NCI-H524 treated with DMSO at 0.1 percent for 48 hours (cell line): ENCODE measurements around the gene ABHD15.

Experiments
- DNase-seq: peaks from one replicate; lab custom pipeline; 2025; lab: John Stamatoyannopoulos, UW

ABHD15 gene

DNA sequence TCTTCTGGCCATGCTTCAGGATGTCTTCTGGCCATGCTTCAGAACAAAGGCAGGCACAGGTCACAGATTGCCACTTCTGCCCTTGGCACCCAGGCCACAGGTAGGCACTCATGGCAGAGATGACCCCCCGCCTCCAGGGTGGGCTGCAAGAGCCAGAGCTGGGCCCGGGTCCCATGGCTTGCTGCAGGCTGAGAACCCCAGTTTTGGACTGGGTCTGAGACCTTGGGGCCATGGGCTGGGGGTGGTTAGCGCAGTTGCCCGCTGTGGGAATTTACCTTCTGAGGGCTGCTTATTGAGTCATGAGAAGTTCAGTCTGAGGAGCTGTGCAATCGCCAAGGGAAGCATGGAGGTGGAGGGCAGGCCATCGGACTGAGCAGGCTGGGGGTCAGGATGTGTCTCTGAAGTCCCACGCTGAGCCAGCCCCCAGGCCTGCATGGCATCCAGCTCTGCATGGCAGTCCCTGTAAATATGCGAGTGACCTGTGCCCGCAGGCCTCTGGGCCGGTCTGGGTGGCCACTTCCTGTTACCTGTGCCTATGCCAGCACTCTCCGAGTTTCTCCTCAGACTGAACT is 27.8 kb upstream of the ABHD15 start:
- DNase-seq: no peak

DNA sequence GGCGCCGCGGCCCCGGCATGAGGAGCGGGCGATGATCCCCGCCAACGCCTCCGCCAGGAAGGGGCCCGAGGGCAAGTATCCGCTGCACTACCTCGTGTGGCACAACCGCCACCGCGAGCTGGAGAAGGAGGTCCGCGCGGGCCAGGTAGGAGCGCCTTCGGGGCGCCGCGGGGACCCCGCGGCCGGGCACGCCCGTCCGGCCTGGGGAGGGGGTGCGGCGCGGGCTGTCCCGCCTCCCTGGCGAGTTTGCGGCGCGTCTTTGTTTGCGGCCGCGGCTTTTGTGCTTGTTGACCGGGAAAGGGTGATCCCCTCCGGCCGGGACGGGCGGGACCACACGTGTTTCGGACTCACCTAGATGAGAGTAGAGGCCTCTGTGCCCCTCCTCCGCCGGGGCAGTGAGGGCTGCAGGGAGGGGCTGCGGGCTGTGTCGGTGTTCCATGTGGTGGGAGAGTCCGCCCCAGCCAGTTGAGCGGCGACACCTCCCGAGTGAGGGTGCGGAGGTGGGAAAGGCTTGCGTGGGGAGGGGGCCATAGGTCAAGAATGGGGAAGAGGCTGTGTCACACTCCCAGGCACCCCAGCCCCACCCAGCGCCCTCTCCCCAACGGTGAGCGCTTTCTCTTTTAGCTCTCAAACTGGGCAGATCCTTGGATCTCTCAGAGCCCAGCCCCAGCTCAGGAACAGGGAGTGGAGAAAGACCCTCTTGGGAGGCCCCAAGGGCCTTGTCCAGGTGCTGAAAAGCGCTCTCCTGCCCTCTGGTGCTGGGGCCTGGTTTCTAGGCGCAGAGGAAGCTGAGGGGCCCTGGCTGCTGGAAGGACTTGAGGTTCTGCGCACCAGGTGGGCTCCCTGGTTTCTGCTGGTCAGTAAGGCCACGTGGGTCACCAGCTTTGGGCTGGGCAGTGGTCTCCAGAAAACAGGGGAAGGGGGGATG is 27.0 kb upstream of the ABHD15 start:
- DNase-seq: no peak

DNA sequence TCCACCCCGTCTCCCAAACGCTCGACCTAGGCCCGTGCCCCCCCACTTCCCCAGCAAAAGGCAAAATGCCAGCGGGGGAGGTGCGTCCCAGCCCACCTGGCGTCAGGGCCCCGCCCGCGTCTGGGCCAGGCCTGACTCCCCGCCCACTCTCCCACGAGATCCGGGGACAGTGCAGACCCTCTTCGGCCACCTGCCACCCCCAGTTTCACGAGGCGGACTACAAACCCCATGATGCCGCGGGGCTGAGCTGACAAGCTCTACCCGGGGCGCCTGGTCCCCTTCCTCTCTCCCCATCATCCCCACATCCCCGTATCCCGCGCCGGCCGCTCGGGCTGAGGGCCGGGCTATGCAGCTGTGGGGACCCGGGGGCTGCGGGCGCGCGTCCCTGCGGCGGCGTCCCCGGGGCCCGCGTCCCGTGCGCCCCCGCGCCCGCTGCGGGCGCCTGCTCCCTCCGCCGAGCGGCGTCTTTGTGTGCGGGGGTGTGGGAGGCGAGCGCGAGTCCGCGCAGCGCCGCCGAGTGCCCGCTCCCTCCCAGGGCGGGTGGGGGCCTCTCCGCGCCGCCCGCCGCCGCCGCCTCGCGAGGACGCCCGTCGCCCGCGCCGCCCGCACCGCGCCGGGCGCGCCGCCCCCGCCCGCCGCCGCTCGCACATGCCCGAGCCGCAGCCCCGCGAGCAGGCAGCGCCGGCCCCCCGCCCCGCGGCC is 26.2 kb upstream of the ABHD15 start, which contains the start of gene ANKRD13B:
ANKRD13B (plus strand) TSS at position 283 of the 702 bp plus-strand sequence. CDS start 490 bp downstream, outside the sequence.
- DNase-seq: peak; percentile 68

DNA sequence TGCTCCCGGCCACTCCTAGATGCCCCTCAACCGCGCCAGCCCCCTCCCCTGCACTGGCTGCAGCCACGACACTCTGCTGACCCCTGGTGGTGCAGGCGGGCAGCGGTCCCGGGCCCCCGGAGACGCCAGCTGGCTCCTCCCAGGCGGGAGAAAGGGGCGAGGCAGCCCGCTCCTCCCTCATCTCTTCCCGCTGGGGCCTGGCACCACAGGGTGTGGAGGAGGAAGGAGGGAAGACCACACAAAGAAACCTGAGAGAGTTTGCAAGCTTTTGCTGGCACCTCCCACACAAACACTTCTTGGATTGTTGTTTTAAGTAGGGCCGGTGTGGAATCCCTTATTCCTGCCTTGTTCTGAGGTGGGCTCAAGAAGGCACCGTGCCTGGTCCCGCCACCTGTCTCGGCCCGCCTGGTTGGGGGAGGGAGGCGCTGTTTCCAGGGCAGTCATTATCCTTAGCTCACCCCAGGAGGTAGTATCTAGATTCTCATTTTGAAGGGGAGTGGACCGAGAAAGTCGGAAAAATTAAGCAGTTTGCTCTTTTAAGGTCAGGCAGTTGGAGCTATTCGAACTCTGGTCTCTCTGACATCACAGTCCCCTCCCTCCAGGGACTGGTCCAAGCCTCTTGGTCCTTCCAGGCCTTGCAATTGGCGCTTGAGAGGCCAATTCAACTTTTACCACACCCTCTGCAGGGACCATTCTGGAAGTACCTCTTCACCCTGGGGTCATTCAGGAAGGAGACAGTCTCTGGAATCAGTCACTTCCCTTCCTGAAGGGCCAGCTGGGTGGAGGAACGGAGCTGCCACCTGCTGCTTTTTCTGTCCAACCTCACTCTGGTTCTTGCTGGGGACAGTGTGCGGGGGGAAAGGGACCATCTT is 25.1 kb upstream of the ABHD15 start:
- peak; percentile 87 for DNase-seq

DNA sequence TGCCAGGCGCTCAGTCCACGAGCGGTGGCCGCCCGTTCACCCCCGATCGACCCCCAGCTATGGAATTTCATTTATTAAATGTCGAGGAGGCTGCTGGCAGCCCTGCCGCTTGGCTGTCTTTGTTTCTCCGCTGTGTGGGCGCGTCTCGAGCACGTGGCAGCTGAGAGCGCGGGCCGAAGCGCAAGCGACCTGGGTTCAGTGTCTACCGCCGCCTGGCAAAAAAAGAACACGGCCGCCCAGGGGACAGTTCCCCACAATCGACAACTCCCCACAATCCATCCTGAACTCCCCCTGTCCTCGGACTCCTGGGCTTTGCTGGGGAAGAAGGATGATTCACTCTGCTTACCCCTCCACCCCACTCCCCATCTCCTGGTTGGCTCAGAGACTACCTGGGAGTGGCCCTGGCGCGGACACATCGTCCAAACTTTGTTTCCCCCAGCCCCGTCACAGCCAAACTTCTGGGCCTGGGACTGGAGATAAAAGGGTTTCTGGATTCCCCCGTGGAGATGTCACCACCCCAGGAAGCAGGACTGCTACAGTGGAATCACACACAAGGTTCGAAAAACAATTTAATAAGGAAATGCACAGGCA is 24.4 kb upstream of the ABHD15 start:
- DNase-seq: no peak

DNA sequence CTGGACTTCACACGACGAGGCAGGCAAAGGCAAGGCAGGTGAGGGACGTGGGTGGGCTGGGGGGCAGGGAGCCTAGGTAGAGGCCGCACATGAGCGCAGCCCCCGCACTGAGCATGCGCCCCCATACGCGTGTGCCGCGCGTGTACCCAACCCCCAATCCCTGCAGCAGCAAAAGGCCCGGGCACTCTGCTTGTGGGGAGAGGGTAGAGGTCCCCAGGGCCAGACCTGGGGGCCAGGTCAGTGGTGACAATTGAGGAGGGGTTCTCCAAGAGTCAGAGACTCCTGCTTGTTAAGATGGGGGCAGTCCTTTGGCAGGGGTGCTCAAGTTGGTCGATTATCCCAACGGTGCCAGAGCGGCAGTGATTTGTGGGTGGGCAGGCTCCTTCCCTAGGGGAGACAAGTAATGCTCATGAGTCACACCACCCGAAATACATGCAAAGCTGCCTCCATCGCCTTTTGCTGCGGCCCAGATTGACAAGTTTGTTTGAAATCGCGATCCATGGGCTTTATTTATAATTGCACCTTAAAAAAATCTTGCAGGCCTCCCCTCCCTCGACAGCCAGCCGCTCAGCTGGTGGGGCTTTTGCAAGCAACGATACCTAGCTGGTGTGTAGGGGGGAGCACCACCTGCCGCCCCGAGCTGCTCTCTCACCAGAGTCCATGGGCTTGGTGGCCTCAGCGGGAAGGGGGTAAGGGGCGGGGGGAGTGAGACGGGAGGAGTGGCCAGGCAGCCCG is 23.7 kb upstream of the ABHD15 start:
- peak; percentile 76 for DNase-seq

DNA sequence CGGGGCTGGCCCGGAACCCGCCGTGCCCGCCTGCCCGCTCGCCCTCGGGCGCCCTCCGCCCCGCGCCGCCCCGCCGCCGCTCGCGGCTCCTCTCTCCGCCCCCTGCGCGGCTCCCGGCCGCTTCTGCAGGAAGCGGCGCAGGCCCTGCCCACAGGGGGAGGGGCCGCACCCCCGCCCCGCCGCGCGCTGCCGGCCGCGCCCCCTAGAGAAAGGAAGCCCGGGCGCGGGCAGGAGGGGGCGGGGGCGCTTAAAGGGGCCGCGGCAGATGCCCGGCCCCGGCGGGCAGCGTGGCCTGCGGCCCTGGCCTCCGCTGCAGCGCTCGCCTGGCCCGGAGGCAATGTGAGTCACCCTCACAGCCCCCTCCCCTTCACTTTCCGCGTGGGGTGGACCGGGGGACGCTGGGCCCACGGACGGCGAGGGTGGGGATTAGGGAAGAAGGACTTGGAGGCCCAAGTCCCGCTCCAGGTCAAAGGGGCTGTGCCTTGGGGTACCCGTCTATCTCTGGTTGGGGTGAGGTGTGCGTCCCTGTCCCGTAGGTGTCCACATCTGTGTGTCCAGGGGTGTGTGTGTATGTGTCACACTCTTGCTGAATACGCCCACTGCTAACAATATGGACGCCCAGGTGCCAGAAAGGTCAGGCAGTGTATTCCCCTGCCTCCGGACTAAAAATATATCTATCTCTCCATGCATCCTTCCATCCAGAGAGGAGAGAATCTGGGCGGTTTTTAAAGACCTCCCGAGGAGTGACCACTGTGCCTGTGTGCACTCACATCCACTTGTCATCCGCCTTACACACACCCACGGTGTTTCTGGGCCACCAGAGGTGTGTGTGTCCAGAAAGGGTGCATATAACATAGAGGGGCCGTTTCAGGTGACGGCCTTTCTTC is 22.9 kb upstream of the ABHD15 start, which contains the start of gene GIT1:
GIT1 (minus strand) TSS at position 125 of the 887 bp plus-strand sequence. CDS start 270 bp downstream, outside the sequence.
- DNase-seq: no peak

DNA sequence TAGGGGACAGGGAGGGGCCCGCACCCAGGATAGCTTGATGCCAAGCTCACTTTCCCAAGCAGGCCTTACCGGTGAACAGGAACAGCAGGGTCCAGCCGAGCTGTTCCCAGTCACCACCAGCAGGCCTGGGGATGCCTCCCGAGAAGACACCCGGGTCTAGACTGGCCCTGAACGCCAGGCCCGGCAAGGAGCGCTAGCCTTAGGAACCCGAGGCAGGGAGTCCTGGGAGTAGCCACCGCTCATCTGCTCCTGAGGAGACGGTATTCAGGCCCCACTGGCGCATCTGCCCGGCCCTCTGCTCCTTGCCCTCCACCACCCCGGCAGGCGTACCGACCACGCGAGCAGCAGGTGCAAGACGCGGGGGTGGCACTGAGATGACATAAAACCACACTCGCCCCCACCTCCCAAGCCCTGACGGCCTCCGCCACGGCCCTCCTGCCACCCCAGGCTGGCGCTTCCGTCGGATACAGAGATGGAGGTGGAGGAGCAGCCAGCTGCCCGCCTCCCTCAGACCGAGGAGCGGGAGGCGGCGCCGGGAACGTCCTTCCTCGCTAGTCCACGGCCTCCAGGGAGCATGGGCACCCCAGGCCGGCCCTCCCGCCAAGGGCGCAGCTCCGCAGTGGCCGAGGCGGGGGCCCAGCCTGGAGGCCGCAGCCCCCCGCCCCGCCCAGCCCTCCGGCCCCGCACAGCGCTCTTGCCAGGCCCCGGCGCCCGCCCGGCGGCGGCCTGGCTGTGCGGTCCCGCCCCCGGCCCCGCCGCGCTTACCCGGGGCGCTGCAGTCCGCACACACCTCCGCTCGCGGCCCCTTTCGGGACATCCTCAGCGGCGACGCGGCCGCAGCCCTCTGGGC is 21.9 kb upstream of the ABHD15 start:
- DNase-seq: no peak

DNA sequence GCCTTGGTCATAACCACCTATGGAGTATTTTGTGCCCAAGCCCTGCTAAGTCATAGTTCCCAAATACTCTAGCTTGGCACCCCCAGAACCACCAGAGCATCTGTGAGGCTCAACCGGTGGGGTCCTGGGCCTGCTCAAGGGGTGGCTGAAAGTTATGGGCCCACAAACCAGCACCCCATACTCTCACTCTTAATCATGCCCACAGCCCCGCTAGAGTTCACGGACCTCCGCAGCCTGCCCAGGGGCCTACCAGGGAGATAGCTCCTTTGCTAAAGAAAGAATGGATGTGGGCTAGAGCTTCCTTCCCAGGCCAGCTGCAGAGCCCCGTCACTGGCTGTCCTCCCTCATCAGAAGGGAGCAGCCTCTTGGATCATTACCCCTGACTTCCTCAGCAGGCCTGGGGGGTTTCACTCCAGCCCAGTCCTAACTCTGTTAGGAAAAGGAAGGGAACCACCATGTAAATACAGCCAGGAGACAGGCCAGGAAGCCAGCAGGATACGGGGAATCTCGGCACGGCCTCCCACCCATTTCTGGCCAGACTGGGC is 21.3 kb upstream of the ABHD15 start:
- DNase-seq: no peak

DNA sequence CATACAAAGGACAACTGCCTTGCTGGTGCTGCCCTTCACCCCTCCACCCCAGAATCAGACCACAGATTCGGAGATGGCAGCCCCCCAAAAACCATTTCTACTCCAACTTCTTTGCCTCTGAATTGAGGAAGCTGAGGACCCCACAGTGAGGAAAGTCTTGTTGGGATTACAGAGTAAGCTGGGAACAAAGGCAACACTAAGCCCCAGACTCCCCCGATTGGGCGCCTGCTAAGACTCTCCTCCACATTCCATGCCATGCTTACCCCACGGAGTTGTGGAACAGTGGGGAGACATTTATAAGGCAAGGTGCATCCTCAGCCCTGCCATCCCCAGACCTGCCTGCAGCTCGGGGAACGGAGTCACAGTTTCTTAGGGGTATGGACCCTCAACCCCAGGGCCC is 20.8 kb upstream of the ABHD15 start:
- no peak for DNase-seq

DNA sequence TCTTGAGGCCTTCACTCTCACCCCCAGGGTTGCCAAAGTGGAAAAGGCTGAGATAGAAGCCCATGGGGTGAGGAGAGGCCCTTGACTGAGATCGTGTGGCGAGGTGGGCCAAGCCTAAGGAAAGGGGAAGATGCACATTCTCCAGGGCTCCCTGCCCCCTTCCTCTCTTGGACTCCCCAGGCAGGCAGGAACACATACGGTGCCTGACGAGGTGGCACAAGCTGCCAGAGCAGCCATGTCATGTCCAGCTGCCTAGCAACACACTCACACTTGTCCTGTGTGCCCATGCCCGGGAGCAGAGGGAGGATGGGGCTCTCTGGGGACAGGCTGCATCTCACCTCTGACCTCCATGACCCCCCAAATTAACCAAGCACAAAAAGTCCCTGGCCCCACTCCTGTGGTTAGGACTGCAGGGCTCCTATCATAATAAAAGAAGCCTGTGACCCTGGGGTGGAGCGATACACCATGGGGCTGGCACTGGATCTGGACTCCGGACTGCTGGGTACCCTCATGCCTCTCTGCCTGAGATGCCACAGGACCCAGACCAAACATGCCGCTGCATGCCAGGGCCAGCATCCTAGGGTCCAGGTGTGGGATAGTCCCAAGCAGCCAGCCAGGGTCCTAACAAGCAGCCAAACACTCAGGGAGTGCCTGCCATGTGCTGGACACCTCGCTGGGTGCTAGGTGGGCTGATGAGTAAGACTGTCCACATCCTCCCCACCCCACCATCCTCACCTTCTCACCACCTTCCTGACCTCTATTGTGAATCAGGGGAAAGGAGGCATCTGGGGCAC is 20.0 kb upstream of the ABHD15 start:
- DNase-seq: no peak

DNA sequence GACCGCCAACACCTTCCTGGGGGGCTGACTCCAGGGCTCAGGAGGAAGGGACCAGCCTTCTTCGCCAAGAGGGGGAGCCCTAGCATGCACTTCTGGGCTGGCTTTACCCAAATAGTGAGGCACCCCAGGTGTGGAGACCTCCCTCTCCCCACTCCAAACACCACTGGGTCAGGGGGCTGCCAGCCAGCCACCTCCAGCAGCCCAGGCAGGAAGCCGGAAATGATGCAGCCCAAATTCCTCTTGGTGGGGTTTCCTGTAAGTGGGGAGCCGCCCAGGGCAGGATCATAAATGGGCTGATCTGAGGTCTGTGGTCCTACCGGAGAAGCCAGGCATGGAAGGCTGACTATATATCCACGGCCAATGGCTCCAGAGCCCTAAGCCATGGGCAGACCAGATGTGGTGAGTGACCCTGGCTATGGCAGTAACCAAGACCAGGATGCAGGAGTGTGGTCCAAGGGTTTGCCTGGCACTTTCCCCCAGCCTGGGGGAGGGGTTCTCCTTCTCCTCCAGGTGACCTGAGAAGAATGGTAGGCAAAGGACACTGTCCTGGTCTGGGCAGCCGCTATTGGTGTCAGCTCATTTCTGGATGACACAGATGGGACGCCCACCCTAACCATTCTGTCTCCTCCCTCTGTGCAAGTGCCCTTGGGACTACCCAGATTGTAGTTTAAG is 18.4 kb upstream of the ABHD15 start:
- no peak for DNase-seq

DNA sequence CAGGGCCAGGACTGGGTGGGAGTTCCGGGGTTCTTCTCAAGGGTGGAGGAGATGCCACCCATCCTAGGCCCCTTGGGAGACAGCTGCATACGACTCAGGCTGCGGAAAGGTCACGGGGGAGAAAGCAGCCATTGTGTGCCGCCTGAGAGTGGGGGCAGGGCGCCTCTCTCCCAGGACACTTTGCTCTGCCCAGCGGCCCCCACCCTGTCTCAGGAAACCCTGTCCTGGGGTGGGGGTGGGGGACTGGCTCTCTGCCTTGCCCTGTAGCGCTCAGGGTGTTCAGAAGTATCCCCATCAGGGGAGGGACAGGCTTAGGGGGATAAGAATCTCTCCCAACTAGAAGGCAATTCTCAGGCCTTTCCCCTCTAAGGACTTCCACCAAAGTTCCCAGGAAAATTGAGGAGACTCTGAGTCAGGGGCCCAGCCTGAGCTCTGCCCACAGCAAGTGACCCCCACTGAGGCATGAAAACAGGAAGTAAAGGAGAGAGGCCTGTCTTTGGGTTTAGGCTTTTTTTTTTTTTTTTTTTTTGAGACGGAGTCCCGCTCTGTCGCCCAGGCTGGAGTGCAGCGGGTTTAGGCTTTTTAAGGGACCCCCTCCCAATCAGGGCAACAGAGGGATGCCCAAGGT is 17.7 kb upstream of the ABHD15 start:
- DNase-seq: no peak

DNA sequence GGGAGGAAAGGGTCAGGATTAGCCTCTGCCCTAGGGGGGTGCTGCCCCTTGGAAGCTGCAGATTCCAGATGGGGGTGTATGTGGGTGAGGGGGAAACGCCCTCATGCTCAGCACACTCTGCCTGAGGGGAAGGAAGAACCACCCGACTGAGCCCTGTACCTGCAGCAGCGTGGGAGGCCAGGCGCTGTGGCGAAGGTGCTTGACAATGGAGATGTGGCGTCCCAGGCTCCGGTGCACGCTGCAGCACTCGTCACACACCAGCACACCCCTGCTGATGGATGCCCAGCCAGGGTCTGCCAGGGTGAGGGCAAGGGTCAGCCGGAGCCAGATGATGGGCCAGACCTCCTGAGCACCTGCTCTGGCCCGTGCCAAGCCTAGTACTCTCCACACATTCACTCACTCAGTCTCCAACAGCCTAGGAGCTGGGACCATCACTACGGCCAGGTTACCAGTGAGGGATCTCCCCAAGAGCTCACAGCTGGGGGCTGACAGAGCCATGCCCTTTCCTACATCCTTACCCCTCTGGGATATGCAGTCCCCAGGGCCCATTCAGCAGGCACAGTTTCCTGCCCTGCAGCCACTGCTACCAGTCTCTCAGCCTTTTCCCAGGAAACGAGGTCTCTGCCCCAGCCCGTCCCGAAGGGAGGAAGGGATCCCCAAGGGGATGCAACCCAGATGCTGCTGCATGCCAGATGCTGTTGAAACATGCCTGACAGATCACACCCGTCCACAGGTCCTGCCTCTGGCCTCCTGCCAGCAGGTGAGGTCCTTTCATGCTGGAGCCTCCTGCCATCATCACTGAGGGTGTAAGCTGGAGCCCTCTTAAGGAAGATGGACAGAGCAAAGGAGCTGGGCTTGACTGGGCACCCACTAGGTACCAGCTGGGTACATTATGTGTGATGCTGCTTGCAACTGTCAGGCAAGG is 16.7 kb upstream of the ABHD15 start:
- DNase-seq: no peak

DNA sequence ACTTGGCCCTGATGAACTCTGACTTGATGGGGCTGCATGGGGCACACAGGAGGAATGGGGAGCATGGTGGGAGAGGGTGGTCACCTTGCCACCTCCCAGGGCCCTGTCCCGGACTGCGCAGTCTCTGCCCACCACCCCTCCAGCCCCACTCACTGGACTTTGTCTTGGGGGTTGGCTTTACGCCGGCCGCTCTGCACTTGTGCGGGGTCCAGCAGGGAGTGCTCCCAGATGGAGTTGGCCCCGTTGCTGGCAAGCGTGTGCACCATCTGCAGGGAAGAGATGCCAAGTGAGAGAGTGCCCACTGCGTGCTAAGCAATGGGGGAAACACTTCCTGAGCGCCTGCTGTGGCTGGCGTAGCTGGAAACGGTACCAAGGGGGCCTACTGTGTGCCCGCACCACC is 15.9 kb upstream of the ABHD15 start:
- no peak for DNase-seq
